IMR-90 (cell line): ENCODE data around the gene MYOCD.

Experiments
- BHLHE40 ChIP-seq: fragments of 150-350 bp; IDR thresholded peaks from 2 replicates; pipeline ENCODE4 v1.6.1; 2016; ENCODE audit warnings: mild to moderate bottlenecking, low read depth, low read length
- MXI1 ChIP-seq: IDR thresholded peaks from 2 replicates; pipeline ENCODE4 v1.6.1; 2012; ENCODE audit warnings: low read depth, mild to moderate bottlenecking, low read length, moderate library complexity, borderline replicate concordance
- POLR2A ChIP-seq: IDR thresholded peaks from 2 replicates; pipeline ENCODE4 v1.6.1; 2012; ENCODE audit warnings: mild to moderate bottlenecking, low read depth, low read length
- RCOR1 ChIP-seq: IDR thresholded peaks from 2 replicates; pipeline ENCODE4 v1.6.1; 2012; ENCODE audit warnings: mild to moderate bottlenecking, low read length, improper control_type of control experiment; ENCODE audit not compliant: insufficient replicate concordance
- RFX5 ChIP-seq: IDR thresholded peaks from 2 replicates; pipeline ENCODE4 v1.8.0; 2012; ENCODE audit warnings: low read depth, mild to moderate bottlenecking, low read length, moderate library complexity
- TF ChIP-seq, protein P1 (sequence below): conservative IDR thresholded peaks from 2 replicates; pipeline ENCODE4 v1.5.1; 2012; ENCODE audit warnings: mild to moderate bottlenecking, low read depth, low read length, improper control_type of control experiment

DNA sequence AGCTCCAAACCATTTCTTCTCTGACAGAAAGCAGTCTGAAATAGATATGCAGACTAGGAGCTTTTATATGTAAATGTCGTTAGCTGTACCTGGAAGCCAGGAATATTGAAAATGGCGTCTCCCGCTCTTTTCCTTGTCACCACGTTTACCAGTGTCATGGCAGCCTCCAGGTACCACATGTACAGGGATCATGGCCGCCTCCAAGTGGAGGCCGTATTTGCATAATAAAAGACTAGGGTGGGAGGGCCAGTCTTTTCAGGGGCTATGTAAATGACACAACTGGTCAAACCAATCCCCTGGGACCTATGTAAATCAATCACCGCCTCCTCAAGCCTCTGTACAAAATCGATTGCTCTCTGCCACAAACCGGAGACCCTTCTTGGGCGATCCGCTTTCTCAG is 54.3 kb downstream of the MYOCD start:
- no peak for TF ChIP-seq POLR2A
- TF ChIP-seq, protein P1, sequence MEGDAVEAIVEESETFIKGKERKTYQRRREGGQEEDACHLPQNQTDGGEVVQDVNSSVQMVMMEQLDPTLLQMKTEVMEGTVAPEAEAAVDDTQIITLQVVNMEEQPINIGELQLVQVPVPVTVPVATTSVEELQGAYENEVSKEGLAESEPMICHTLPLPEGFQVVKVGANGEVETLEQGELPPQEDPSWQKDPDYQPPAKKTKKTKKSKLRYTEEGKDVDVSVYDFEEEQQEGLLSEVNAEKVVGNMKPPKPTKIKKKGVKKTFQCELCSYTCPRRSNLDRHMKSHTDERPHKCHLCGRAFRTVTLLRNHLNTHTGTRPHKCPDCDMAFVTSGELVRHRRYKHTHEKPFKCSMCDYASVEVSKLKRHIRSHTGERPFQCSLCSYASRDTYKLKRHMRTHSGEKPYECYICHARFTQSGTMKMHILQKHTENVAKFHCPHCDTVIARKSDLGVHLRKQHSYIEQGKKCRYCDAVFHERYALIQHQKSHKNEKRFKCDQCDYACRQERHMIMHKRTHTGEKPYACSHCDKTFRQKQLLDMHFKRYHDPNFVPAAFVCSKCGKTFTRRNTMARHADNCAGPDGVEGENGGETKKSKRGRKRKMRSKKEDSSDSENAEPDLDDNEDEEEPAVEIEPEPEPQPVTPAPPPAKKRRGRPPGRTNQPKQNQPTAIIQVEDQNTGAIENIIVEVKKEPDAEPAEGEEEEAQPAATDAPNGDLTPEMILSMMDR, result no peak
- TF ChIP-seq RFX5, result no peak
- no peak for TF ChIP-seq BHLHE40
- TF ChIP-seq MXI1, result no peak
- no peak for TF ChIP-seq RCOR1
